ENCODE measurements around the gene CALHM3. TPM values are rescaled to one million over a fixed set of nuclear protein-coding genes. Genes with fewer than 3 reads are reported as not detected.
A peak's percentile ranks its signal among the peaks of the same experiment; 100 is the strongest.

The CALHM3 gene
- total RNA-seq, 1 donor: not detected

GRCh38 chr10:103439776-103440175 is 39.3 kb downstream of the CALHM3 start:
- H3K4me3 ChIP-seq (ENCODE audit: insufficient read depth, low read length): no peak overlapping the region
- no peak overlapping the region for H3K27ac ChIP-seq (ENCODE audit: low read depth, low read length)
- H3K27me3 ChIP-seq (ENCODE audit: insufficient read depth, low read length): no peaks in the 10 kb centered on the region
- H3K4me1 ChIP-seq (ENCODE audit: insufficient read depth, low read length): peaks cover 14% of the 10 kb centered on the region
- no peaks in the 10 kb centered on the region for H3K79me2 ChIP-seq (ENCODE audit: insufficient read depth, low read length)
- H3K9me3 ChIP-seq (ENCODE audit: low read depth, low read length): no peaks in the 10 kb centered on the region
- H3K4me2 ChIP-seq (ENCODE audit: insufficient read depth, low read length): no peak overlapping the region
- no peak overlapping the region for H2AFZ ChIP-seq (ENCODE audit: low read length)
- TF ChIP-seq CTCF (IDR thresholded peaks at IDR 0.05; ENCODE audit: extremely low read depth, low read depth, low read length): no peak
- H3K36me3 ChIP-seq (ENCODE audit: insufficient read depth, low read length): peaks cover 83% of the 10 kb centered on the region
- no peak for DNase-seq (ENCODE audit: insufficient read length, low spot score, missing footprints)
- peaks cover 25% of the 10 kb centered on the region for H4K20me1 ChIP-seq (ENCODE audit: insufficient read depth, low read length)

GRCh38 chr10:103433858-103434257 is 45.2 kb downstream of the CALHM3 start:
- H4K20me1 ChIP-seq (ENCODE audit: insufficient read depth, low read length): peaks cover 22% of the 10 kb centered on the region
- no peak overlapping the region for H3K4me3 ChIP-seq (ENCODE audit: insufficient read depth, low read length)
- no peaks in the 10 kb centered on the region for H3K9me3 ChIP-seq (ENCODE audit: low read depth, low read length)
- peak overlapping the region; percentile 30 for H3K27ac ChIP-seq (ENCODE audit: low read depth, low read length)
- no peak overlapping the region for H2AFZ ChIP-seq (ENCODE audit: low read length)
- TF ChIP-seq CTCF (IDR thresholded peaks at IDR 0.05; ENCODE audit: extremely low read depth, low read depth, low read length): no peak
- DNase-seq (ENCODE audit: insufficient read length, low spot score, missing footprints): peak; percentile 89
- H3K4me2 ChIP-seq (ENCODE audit: insufficient read depth, low read length): peak overlapping the region; percentile 21
- H3K27me3 ChIP-seq (ENCODE audit: insufficient read depth, low read length): no peaks in the 10 kb centered on the region
- peaks cover 65% of the 10 kb centered on the region for H3K36me3 ChIP-seq (ENCODE audit: insufficient read depth, low read length)
- no peaks in the 10 kb centered on the region for H3K79me2 ChIP-seq (ENCODE audit: insufficient read depth, low read length)
- peaks cover 17% of the 10 kb centered on the region for H3K4me1 ChIP-seq (ENCODE audit: insufficient read depth, low read length)

GRCh38 chr10:103431902-103432301 is 47.1 kb downstream of the CALHM3 start:
- no peak for DNase-seq (ENCODE audit: insufficient read length, low spot score, missing footprints)
- Histone ChIP-seq H3K4me2 (ENCODE audit: insufficient read depth, low read length) (no peak overlapping the region), H3K27ac (ENCODE audit: low read depth, low read length) (peak overlapping the region; percentile 21), H3K79me2 (ENCODE audit: insufficient read depth, low read length) (no peaks in the 10 kb centered on the region), H3K4me3 (ENCODE audit: insufficient read depth, low read length) (no peak overlapping the region), H2AFZ (ENCODE audit: low read length) (no peak overlapping the region), H3K4me1 (ENCODE audit: insufficient read depth, low read length) (peaks cover 17% of the 10 kb centered on the region), H3K27me3 (ENCODE audit: insufficient read depth, low read length) (no peaks in the 10 kb centered on the region), H4K20me1 (ENCODE audit: insufficient read depth, low read length) (peaks cover 22% of the 10 kb centered on the region), H3K9me3 (ENCODE audit: low read depth, low read length) (no peaks in the 10 kb centered on the region), H3K36me3 (ENCODE audit: insufficient read depth, low read length) (peaks cover 64% of the 10 kb centered on the region)
- no peak for TF ChIP-seq CTCF (IDR thresholded peaks at IDR 0.05; ENCODE audit: extremely low read depth, low read depth, low read length)

GRCh38 chr10:103429647-103430046 is 49.4 kb downstream of the CALHM3 start:
- no peak for TF ChIP-seq CTCF (IDR thresholded peaks at IDR 0.05; ENCODE audit: extremely low read depth, low read depth, low read length)
- H3K36me3 ChIP-seq (ENCODE audit: insufficient read depth, low read length): peaks cover 64% of the 10 kb centered on the region
- peaks cover 17% of the 10 kb centered on the region for H3K4me1 ChIP-seq (ENCODE audit: insufficient read depth, low read length)
- no peaks in the 10 kb centered on the region for H3K9me3 ChIP-seq (ENCODE audit: low read depth, low read length)
- no peak overlapping the region for H3K27ac ChIP-seq (ENCODE audit: low read depth, low read length)
- H4K20me1 ChIP-seq (ENCODE audit: insufficient read depth, low read length): peaks cover 15% of the 10 kb centered on the region
- H3K4me2 ChIP-seq (ENCODE audit: insufficient read depth, low read length): no peak overlapping the region
- no peak for DNase-seq (ENCODE audit: insufficient read length, low spot score, missing footprints)
- no peaks in the 10 kb centered on the region for H3K79me2 ChIP-seq (ENCODE audit: insufficient read depth, low read length)
- H2AFZ ChIP-seq (ENCODE audit: low read length): no peak overlapping the region
- no peaks in the 10 kb centered on the region for H3K27me3 ChIP-seq (ENCODE audit: insufficient read depth, low read length)
- no peak overlapping the region for H3K4me3 ChIP-seq (ENCODE audit: insufficient read depth, low read length)
